ENCODE data around the gene BFSP1. TPM values are rescaled to one million over a fixed set of nuclear protein-coding genes. Genes with fewer than 3 reads are reported as not detected.

BFSP1 gene
- total and polyA plus RNA-seq, 4 donors, result 1.5 to 9.9 (median 2.5) TPM

DNA sequence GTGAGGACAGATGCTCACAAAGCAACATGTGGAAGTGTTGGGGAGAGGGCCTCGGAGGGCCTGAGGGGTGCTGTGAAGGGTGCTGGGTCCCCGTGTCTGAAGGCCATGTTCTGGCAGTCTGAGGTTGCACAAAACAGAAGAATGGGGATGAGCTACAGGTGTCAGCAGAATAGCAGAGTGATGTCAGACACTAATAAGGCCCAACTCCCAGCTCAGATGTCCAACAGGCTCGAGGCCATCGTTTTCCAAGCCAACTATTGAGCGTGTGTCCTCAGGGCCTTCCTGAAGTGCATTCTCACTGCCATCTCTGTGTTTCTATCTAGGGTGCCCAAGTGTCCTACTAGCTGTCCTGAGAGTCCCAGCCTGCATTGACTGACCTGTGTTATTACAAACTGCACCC lies 7.9 kb downstream of the BFSP1 start:
- Histone ChIP-seq H3K4me1 (ENCODE audit: control insufficient read depth in 1 of 2, insufficient read depth in 2 of 2, low read length in 2 of 2) (no peaks in the 10 kb centered on the region), H3K27me3 (ENCODE audit: control insufficient read depth in 1 of 2, insufficient read depth in 2 of 2, low read length in 1 of 2) (no peaks in the 10 kb centered on the region), H3K27ac (ENCODE audit: low read depth in 1 of 2, low read length in 2 of 2) (no peak overlapping the region), H3K4me3 (ENCODE audit: low read length in 2 of 2) (no peak overlapping the region), H3K36me3 (ENCODE audit: control insufficient read depth in 1 of 2, insufficient read depth in 2 of 2, low read length in 1 of 2) (no peaks in the 10 kb centered on the region), H3K9me3 (ENCODE audit: control insufficient read depth, low read length) (no peaks in the 10 kb centered on the region)
- WGBS, 2 donors, result 88 to 90% methylated on average over 5 of the region's 5 CpGs
- intact Hi-C loops (cut with DNase I), result no loop called here
- DNase-seq (no peak), ATAC-seq (ENCODE audit: low FRiP score) (no peak)

DNA sequence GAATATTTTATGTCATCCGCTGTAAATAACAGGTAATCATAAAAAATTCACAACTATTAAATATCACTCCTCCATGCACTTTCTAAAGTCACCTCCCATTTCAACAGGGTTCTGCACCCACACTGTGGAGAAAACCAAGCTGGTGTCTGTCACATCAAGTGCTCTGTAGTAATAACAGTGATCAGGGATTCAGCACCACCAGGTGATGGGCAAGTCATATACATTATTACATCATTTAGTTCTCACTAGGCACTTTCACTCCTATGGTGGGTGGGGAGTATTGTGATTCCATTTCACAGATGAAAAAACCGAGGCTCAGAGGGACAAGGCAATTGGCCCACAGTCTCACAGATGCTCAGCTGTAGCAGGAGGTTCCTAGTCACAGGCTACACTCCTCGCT lies 8.7 kb downstream of the BFSP1 start:
- no peak for ATAC-seq (ENCODE audit: low FRiP score)
- intact Hi-C loops (cut with DNase I), result no loop called here
- 82 to 84% methylated on average over 3 of the region's 3 CpGs for WGBS, 2 donors
- Histone ChIP-seq H3K27me3 (ENCODE audit: control insufficient read depth in 1 of 2, insufficient read depth in 2 of 2, low read length in 1 of 2) (no peaks in the 10 kb centered on the region), H3K4me3 (ENCODE audit: low read length in 2 of 2) (no peak overlapping the region), H3K27ac (ENCODE audit: low read depth in 1 of 2, low read length in 2 of 2) (no peak overlapping the region), H3K9me3 (ENCODE audit: control insufficient read depth, low read length) (no peaks in the 10 kb centered on the region), H3K4me1 (ENCODE audit: control insufficient read depth in 1 of 2, insufficient read depth in 2 of 2, low read length in 2 of 2) (no peaks in the 10 kb centered on the region), H3K36me3 (ENCODE audit: control insufficient read depth in 1 of 2, insufficient read depth in 2 of 2, low read length in 1 of 2) (no peaks in the 10 kb centered on the region)
- DNase-seq, result no peak

DNA sequence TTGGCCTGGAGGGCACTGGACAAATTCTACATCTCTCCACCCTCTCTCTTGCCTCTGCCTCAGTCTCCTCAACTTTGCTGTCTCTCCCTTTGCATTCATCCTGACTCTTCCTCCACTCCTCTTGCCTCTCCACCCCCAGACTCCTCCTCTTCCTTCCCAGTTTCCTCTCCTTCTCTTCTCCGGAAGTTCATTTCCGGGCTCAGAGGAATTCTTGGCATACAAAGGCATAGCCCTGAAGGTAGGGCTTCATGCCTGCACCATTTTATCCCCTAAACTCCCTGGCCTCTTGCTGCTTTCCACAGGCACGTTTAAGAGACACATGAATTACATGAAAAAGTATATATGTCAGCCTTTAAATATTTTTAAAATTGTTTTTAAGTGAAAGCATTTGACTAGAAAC lies 10.6 kb downstream of the BFSP1 start:
- no peak for ATAC-seq (ENCODE audit: low FRiP score)

GRCh38 chr20:17519606-17520285 lies 11.4 kb downstream of the BFSP1 start:
- H3K4me3 ChIP-seq (ENCODE audit: low read length in 2 of 2), result no peak overlapping the region
- H3K36me3 ChIP-seq (ENCODE audit: control insufficient read depth in 1 of 2, insufficient read depth in 2 of 2, low read length in 1 of 2), result no peaks in the 10 kb centered on the region
- no peak overlapping the region for H3K27ac ChIP-seq (ENCODE audit: low read depth in 1 of 2, low read length in 2 of 2)
- no peak for DNase-seq
- 65 to 67% methylated on average over 7 of the region's 7 CpGs for WGBS, 2 donors
- H3K27me3 ChIP-seq (ENCODE audit: control insufficient read depth in 1 of 2, insufficient read depth in 2 of 2, low read length in 1 of 2), result no peaks in the 10 kb centered on the region
- H3K9me3 ChIP-seq (ENCODE audit: control insufficient read depth, low read length), result no peaks in the 10 kb centered on the region
- no peaks in the 10 kb centered on the region for H3K4me1 ChIP-seq (ENCODE audit: control insufficient read depth in 1 of 2, insufficient read depth in 2 of 2, low read length in 2 of 2)
- no peak for ATAC-seq (ENCODE audit: low FRiP score)
- intact Hi-C loops (cut with DNase I), result no loop called here

More for the DNA sequence above, 10.6 kb downstream of the BFSP1 start:
- Histone ChIP-seq H3K27me3 (ENCODE audit: control insufficient read depth in 1 of 2, insufficient read depth in 2 of 2, low read length in 1 of 2) (no peaks in the 10 kb centered on the region), H3K9me3 (ENCODE audit: control insufficient read depth, low read length) (no peaks in the 10 kb centered on the region), H3K4me1 (ENCODE audit: control insufficient read depth in 1 of 2, insufficient read depth in 2 of 2, low read length in 2 of 2) (no peaks in the 10 kb centered on the region), H3K27ac (ENCODE audit: low read depth in 1 of 2, low read length in 2 of 2) (no peak overlapping the region), H3K36me3 (ENCODE audit: control insufficient read depth in 1 of 2, insufficient read depth in 2 of 2, low read length in 1 of 2) (no peaks in the 10 kb centered on the region), H3K4me3 (ENCODE audit: low read length in 2 of 2) (no peak overlapping the region)
- intact Hi-C loops (cut with DNase I), result no loop called here
- WGBS, 2 donors, result 40 to 41% methylated on average over 3 of the region's 3 CpGs
- no peak for DNase-seq

DNA sequence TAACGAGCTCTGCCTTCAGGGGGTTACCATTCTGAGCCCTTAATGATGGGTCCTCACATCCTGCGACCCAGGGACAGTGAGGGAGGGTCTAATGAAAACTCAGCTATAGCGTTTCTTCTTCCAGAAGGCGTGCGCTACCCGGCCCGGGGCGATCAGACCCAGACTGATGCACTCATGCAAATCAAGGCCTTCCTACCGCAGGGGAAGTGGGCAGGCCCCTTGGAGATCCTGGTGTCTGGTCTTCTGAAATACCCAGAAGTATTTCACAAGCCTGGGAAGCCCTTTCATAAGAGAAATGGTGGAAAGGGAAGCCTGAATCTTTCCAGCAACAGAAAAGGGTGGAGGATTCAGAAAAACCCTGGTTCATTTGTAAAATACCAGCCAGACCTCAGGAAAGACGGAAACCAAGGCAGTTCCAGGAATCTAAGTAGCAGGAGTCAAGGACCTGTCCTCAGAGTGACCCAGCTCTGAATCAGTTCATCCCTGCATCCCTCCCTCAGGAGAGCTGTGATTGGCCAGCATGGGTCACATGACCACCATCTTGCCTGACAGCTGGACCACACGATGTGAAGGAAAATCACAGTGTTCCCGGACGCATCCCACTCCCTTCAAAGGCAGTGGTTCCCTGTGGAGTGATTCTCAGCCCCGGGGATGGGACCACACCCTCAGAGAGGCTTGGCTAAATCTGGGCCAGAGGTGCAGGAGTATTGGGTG lies 12.7 kb downstream of the BFSP1 start:
- 88 to 90% methylated on average over 14 of the region's 14 CpGs for WGBS, 2 donors
- intact Hi-C loops (cut with DNase I), result no loop called here
- no peak for DNase-seq

GRCh38 chr20:17515053-17515452 lies 16.1 kb downstream of the BFSP1 start:
- H3K27me3 ChIP-seq (ENCODE audit: control insufficient read depth in 1 of 2, insufficient read depth in 2 of 2, low read length in 1 of 2), result no peaks in the 10 kb centered on the region
- H3K4me3 ChIP-seq (ENCODE audit: low read length in 2 of 2), result no peak overlapping the region
- ATAC-seq (ENCODE audit: low FRiP score) (no peak), DNase-seq (no peak)
- no peak overlapping the region for H3K27ac ChIP-seq (ENCODE audit: low read depth in 1 of 2, low read length in 2 of 2)
- no peaks in the 10 kb centered on the region for H3K36me3 ChIP-seq (ENCODE audit: control insufficient read depth in 1 of 2, insufficient read depth in 2 of 2, low read length in 1 of 2)
- intact Hi-C loops (cut with DNase I), result no loop called here
- WGBS, 2 donors, result 92 to 93% methylated on average over 3 of the region's 3 CpGs
- no peaks in the 10 kb centered on the region for H3K9me3 ChIP-seq (ENCODE audit: control insufficient read depth, low read length)
- H3K4me1 ChIP-seq (ENCODE audit: control insufficient read depth in 1 of 2, insufficient read depth in 2 of 2, low read length in 2 of 2), result no peaks in the 10 kb centered on the region

More for the DNA sequence above, 12.7 kb downstream of the BFSP1 start:
- no peak overlapping the region for H3K27ac ChIP-seq (ENCODE audit: low read depth in 1 of 2, low read length in 2 of 2)
- ATAC-seq (ENCODE audit: low FRiP score), result no peak
- no peaks in the 10 kb centered on the region for H3K36me3 ChIP-seq (ENCODE audit: control insufficient read depth in 1 of 2, insufficient read depth in 2 of 2, low read length in 1 of 2)
- H3K4me1 ChIP-seq (ENCODE audit: control insufficient read depth in 1 of 2, insufficient read depth in 2 of 2, low read length in 2 of 2), result no peaks in the 10 kb centered on the region
- no peak overlapping the region for H3K4me3 ChIP-seq (ENCODE audit: low read length in 2 of 2)
- no peaks in the 10 kb centered on the region for H3K27me3 ChIP-seq (ENCODE audit: control insufficient read depth in 1 of 2, insufficient read depth in 2 of 2, low read length in 1 of 2)
- H3K9me3 ChIP-seq (ENCODE audit: control insufficient read depth, low read length), result no peaks in the 10 kb centered on the region

DNA sequence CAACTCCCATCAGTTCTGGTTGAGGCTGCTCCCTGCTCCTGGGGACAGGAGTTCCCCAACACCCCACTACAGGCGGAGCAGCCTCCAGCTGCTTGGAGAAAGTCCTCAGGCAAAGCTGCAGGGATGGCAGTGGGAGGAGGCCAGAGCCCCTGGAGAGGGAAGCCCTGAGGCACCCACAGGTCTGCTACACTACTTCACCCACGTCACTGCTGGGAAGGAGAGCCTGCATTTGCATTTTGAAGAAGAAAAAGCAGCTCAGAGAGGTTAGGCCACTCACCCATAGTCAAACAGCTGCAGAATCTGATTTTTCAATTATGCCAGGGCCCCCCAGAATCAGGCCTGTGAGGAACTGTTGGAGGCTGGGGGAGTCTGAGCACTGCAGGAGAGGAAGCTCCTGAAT lies 17.2 kb downstream of the BFSP1 start:
- intact Hi-C loops (cut with DNase I), result no loop called here
- ATAC-seq (ENCODE audit: low FRiP score), result no peak
- no peak for DNase-seq
- WGBS, 2 donors, result 95 to 96% methylated on average over 2 of the region's 2 CpGs
- H3K4me1 ChIP-seq (ENCODE audit: control insufficient read depth in 1 of 2, insufficient read depth in 2 of 2, low read length in 2 of 2), result no peaks in the 10 kb centered on the region
- no peak overlapping the region for H3K27ac ChIP-seq (ENCODE audit: low read depth in 1 of 2, low read length in 2 of 2)
- no peak overlapping the region for H3K4me3 ChIP-seq (ENCODE audit: low read length in 2 of 2)
- no peaks in the 10 kb centered on the region for H3K36me3 ChIP-seq (ENCODE audit: control insufficient read depth in 1 of 2, insufficient read depth in 2 of 2, low read length in 1 of 2)
- H3K9me3 ChIP-seq (ENCODE audit: control insufficient read depth, low read length), result no peaks in the 10 kb centered on the region
- H3K27me3 ChIP-seq (ENCODE audit: control insufficient read depth in 1 of 2, insufficient read depth in 2 of 2, low read length in 1 of 2), result no peaks in the 10 kb centered on the region

DNA sequence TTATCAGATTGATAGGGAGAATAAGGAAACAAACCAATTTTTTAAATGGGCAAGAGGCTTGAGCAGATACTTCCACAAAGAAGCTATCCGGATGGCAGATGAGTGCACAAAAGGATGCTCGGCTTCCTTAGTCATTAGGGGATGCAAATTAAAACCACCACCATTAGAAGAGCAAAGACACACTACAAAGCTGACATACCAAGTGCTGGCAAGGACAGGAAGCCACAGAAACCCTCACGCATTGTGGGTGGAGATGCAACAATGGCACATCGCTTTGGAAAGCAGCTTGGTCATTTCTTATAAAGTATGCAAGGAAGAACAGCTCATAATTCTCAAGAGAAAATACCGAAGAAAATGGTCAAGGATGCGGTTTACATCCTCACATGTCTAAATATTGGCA lies 19.8 kb downstream of the BFSP1 start:
- no peak overlapping the region for H3K4me3 ChIP-seq (ENCODE audit: low read length in 2 of 2)
- intact Hi-C loops (cut with DNase I), result no loop called here
- no peaks in the 10 kb centered on the region for H3K4me1 ChIP-seq (ENCODE audit: control insufficient read depth in 1 of 2, insufficient read depth in 2 of 2, low read length in 2 of 2)
- 89 to 91% methylated on average over 6 of the region's 6 CpGs for WGBS, 2 donors
- no peak for DNase-seq
- H3K27ac ChIP-seq (ENCODE audit: low read depth in 1 of 2, low read length in 2 of 2), result no peak overlapping the region
- no peak for ATAC-seq (ENCODE audit: low FRiP score)
- no peaks in the 10 kb centered on the region for H3K9me3 ChIP-seq (ENCODE audit: control insufficient read depth, low read length)
- no peaks in the 10 kb centered on the region for H3K36me3 ChIP-seq (ENCODE audit: control insufficient read depth in 1 of 2, insufficient read depth in 2 of 2, low read length in 1 of 2)
- H3K27me3 ChIP-seq (ENCODE audit: control insufficient read depth in 1 of 2, insufficient read depth in 2 of 2, low read length in 1 of 2), result no peaks in the 10 kb centered on the region

GRCh38 chr20:17510548-17510947 lies 20.6 kb downstream of the BFSP1 start:
- H3K4me3 ChIP-seq (ENCODE audit: low read length in 2 of 2), result no peak overlapping the region
- intact Hi-C loops (cut with DNase I), result no loop called here
- H3K27ac ChIP-seq (ENCODE audit: low read depth in 1 of 2, low read length in 2 of 2), result no peak overlapping the region
- DNase-seq, result no peak
- H3K27me3 ChIP-seq (ENCODE audit: control insufficient read depth in 1 of 2, insufficient read depth in 2 of 2, low read length in 1 of 2), result no peaks in the 10 kb centered on the region
- no peaks in the 10 kb centered on the region for H3K9me3 ChIP-seq (ENCODE audit: control insufficient read depth, low read length)
- no peak for ATAC-seq (ENCODE audit: low FRiP score)
- H3K4me1 ChIP-seq (ENCODE audit: control insufficient read depth in 1 of 2, insufficient read depth in 2 of 2, low read length in 2 of 2), result no peaks in the 10 kb centered on the region
- no peaks in the 10 kb centered on the region for H3K36me3 ChIP-seq (ENCODE audit: control insufficient read depth in 1 of 2, insufficient read depth in 2 of 2, low read length in 1 of 2)
- 56 to 81% methylated on average over 4 of the region's 4 CpGs for WGBS, 2 donors
